GM19372 (cell line): ENCODE data around the gene DYNC1H1.

Source experiments
- ATAC-seq: cut with Tn5 transposase; IDR thresholded peaks from one replicate; pipeline ENCODE4 v1.9.1; 2021; ENCODE audit warnings: mild to moderate bottlenecking, low read depth, moderate library complexity; ENCODE audit not compliant: unreplicated experiment

The DYNC1H1 gene

DNA sequence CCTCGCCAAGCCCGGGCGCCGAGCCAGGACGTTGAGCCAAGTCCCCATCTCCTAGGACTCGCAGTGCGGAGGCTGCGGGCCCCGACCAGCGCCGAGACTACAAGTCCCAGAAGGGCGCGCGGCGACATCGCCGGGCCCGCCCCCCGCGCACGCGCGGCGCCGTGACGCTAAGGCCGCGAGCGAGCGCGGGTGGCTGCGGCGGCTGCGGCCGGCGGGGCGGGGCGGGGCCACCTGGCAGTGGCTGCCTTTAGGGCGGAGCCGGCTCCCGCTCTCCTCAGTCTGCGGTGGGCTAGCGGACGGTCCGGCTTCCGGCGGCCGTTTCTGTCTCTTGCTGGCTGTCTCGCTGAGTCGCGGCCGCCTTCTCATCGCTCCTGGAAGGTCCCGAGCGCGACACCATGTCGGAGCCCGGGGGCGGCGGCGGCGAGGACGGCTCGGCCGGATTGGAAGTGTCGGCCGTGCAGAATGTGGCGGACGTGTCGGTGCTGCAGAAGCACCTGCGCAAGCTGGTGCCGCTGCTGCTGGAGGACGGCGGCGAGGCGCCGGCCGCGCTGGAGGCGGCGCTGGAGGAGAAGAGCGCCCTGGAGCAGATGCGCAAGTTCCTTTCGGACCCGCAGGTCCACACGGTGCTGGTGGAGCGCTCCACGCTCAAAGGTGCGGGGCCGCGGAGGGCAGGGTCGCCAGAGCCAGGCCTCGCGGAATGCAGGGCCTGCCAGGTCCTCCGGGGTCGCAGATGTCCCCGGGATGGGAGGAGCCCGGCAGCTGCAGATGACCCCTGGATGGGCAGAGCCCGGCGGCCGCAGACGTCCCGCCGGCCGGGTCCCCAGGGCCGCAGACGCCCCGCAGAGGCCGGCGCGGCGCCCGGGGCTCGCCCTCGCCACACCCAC, at the start of gene DYNC1H1:
DYNC1H1 (plus strand) TSS at position 277 of the 884 bp plus-strand sequence; CDS start at position 396, 119 bp downstream.
- ATAC-seq, result peak; percentile 76

GRCh38 chr14:101915871-101916815, 48.2 kb upstream of the DYNC1H1 start:
- ATAC-seq, result no peak

DNA sequence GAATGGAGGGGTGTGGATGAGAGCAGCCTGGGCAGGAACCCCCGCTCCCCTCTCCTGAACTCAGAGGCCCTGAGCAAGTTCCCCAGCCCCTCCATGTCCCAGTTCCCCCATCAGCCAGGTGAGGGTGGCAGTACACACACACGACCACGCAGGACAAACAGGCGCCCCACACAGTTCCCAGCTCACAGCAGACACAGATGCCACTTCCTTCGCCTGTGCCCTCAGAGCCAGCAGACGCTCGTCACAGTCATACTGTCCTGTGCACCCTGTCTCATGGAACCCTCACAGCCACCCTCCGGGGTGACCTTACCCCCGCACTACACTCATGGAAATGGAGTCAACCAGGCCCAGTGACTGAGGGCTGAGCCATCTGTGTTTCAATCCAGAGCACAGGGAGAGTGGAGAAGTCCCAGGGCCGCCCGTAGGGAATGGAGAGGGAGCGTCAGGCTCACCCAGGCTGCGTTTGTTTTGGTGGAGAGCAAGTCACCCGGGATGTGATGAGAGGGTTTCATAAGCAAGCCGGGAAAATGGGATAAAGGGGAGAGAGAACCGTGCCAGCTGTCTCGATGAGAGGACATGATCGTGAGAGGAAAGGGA, 47.5 kb upstream of the DYNC1H1 start:
- no peak for ATAC-seq

- ATAC-seq, result no peak
These were observed 46.9 kb upstream of the DYNC1H1 start for GRCh38 chr14:101917413-101918017.

GRCh38 chr14:101918065-101918989, 46.0 kb upstream of the DYNC1H1 start:
- ATAC-seq, result no peak

DNA sequence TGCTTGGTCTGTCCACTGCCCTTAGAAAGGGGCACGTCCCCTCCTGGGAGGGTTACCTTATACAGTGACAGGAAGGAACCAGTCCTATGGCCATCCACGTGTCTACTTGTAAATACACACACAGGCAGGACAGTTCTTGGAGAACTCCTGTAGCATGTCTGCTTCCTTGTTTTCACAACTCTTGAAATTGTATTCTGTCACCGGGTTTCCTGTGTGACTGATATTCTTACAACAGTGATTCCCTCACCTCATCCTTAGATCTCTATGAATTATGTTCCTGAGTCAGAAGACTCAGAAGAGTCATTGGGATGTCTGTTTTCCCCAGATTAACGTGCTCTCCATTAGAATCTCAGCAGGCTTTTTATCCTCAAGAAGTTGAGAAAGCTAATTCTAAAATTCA, 44.1 kb upstream of the DYNC1H1 start:
- no peak for ATAC-seq

GRCh38 chr14:101922866-101923265, 41.5 kb upstream of the DYNC1H1 start:
- ATAC-seq, result no peak

DNA sequence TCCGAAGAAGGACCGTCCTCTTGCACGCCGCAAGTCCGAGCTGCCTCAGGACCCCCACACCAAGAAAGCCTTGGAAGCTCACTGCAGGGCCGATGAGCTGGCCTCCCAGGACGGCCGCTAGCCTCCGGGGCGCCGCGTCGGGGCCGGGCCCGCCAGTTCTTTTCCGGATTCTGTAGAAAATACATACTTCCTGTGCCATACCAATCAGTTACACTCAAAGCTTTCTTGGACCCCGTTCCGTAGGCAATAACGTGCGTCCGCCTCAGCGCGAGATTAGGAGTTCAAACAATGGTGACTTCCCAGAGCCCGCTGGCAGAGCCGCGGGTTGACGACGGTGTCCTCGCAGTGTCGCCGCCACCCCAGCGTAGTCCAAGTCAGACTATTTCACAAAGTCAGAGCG, 39.2 kb upstream of the DYNC1H1 start:
- ATAC-seq, result no peak

- ATAC-seq, result no peak
These were observed 38.3 kb upstream of the DYNC1H1 start for GRCh38 chr14:101926085-101926484.

- no peak for ATAC-seq
These were observed 37.8 kb upstream of the DYNC1H1 start for GRCh38 chr14:101926620-101927019.

DNA sequence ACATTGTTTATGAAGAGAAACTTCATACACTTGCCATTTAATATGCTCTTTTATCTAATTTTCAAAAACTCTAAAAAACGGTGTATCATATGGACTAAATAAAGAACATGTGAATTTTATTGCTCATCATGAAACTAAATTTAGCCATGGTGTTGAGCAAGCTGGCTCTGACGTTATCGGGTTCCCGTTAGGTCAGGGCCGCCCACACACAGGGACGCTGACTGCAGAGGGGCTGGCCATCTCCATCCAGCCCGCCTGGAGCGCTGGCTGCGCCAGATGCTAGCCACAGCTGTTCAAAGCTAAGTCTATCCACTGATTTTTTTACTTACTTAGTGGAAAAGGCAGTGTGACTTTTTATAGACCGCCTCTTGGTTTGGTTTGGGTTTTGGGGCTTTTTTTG, 36.5 kb upstream of the DYNC1H1 start:
- no peak for ATAC-seq

DNA sequence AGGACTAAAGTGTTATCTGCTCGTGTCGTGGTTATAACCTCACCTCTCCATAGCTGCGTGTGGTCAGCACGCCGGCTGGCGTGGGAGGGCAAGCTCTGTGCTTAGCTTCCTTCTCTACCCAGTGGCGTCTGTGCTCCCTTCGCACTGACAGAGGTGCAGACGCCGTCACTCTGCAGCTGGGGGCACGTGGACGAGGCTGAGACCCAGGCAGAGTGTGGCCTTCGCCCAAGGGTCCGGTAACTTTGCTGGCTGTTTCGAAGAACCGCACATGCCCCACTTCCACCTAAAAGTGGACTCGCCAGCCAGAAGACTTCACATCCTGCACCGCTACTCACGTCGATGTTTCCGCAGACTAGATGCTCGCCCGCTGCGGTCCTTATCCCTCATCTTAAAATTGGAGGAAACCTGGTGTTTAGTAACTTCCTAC, 35.9 kb upstream of the DYNC1H1 start:
- ATAC-seq, result no peak

GRCh38 chr14:101929096-101929495, 35.3 kb upstream of the DYNC1H1 start:
- ATAC-seq, result no peak

DNA sequence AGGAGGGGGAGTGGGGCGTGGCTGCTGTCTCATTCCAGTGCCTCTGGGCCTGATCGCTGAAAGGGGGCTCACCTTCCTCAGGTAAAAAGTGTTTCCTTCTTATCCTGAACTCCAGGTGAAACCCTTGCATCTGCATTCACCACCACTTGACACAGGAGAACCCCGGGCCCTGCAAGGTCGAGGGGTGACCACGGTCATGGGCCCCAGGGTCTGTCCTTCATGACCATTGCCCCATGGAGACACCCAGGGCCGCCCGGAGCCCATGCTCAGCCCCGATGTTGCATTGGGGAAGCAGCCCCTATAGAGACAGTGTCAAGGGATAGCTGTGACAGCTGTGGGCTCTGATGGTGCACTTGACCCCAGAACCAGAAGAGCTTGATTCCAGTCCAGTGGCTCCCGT, 34.4 kb upstream of the DYNC1H1 start:
- ATAC-seq, result no peak

- ATAC-seq, result no peak
These were observed 31.7 kb upstream of the DYNC1H1 start for GRCh38 chr14:101932673-101933072.

GRCh38 chr14:101933209-101933608, 31.2 kb upstream of the DYNC1H1 start:
- ATAC-seq, result no peak

DNA sequence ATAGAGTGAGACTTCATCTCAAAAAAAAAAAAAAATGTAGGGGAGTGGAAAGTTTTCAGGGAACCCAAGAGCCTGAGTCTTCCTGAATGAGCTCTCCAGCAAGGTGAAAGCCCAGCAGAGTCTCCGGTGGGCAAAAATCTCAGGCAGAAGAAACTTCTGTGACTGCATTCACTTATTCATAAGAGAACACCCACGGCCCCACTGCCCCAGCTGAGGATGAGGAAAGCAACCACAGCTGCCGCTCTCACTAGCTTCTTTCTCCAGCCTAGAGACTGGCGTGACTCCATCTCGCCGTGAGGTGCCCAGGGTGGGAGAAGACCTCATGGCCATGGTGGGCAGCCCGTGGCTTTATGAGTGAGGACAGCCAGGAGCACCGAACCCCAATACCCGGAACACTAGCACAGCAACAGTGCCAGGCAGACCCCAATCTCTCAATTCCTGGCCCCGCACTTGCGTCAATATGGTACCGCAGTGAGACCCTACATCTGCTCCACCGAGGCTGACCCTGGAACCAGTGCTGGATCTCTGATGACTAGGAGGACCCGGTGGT, 29.7 kb upstream of the DYNC1H1 start:
- no peak for ATAC-seq

DNA sequence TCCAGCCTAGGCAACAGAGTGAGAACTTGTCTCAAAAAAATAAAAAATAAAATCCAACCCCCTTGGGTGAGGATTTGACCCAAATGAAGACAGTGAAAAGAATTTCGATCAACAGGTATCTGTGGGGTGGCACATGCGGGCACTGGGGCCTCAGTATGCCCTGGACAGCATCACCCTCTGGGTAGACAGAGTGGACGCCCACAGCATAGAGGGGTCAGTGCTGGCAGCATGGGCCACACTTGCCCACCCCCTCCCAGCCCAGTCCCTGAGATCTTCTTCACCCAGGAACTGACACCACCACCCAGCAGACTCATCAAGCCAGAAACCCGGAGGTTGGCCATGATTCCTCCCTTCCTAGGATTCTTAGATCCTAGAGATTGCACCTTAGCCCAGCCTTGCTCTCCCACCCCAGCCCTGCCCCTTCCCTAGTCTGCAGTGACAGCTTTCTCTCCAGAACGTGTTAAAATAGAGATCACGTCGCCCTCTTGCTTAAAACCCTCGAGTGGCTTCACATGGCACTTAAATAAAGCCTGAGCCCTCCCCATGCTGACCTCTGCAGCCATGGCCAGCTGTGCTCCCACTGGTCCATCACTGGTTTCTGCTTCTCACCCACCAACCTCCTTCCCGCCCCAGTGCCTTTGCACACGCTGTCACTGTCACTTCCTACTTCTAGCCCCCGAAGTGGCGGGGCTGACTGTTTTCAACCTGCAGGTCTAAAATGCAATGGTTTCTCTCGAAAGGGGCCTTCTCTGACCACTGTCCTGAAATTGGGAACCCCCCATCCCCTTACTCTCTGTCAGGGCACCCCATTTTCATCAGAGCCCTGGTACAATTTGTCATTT, 26.2 kb upstream of the DYNC1H1 start:
- ATAC-seq, result no peak
